Right atrium auricular region (tissue), 2 donors: ENCODE results near the gene MAPT. TPM values are rescaled to one million over a fixed set of nuclear protein-coding genes. Genes with fewer than 3 reads are reported as not detected.

Experiments used
- DNase-seq: peaks from one replicate; pipeline ENCODE4 v3.0.0-alpha.2; 2019; ENCODE audit warnings: low spot score
- H3K27ac ChIP-seq, 2 donors: fragments of 200-600 bp; sonication (generic); 1 replicate in 1 of 2; 2 replicates in 1 of 2; pipeline ENCODE4 v1.5.1; 2016 to 2019
- H3K27me3 ChIP-seq, 2 donors: fragments of 200-600 bp; sonication (generic); one replicate each; pipeline versions ENCODE4 v1.5.1 to v1.6.0; 2017 to 2019
- H3K36me3 ChIP-seq: fragments of 200-600 bp; sonication (generic); one replicate; pipeline ENCODE4 v1.5.1; 2016
- H3K4me1 ChIP-seq, 2 donors: fragments of 200-600 bp; sonication (generic); one replicate each; pipeline versions ENCODE4 v1.5.1 to v1.6.0; 2017 to 2019
- H3K4me3 ChIP-seq, 2 donors: fragments of 200-600 bp; sonication (generic); 1 replicate in 1 of 2; 2 replicates in 1 of 2; pipeline ENCODE4 v1.5.1; 2017 to 2019; ENCODE audit warnings: mild to moderate bottlenecking in 1 of 2, moderate library complexity in 1 of 2
- H3K9me3 ChIP-seq, 2 donors: fragments of 200-600 bp; sonication (generic); one replicate each; pipeline ENCODE4 v1.5.1; 2019
- total RNA-seq, 2 donors: library from RNA; depleted of rRNA; stranded (reverse); fragments of >200 nt; gene quantifications; one replicate each; pipeline ENCODE4 v1.1.0, GENCODE V29; 2016
- TF ChIP-seq, protein P1 (sequence below), 2 donors: fragments of 200-600 bp; sonication (generic); IDR thresholded peaks; one replicate each; pipeline ENCODE4 v1.5.1; 2019; ENCODE audit warnings: antibody characterized with exemption in 2 of 2

The MAPT gene
- total RNA-seq, 2 donors from 2014 or later, result 7.8 to 23.0 TPM

DNA sequence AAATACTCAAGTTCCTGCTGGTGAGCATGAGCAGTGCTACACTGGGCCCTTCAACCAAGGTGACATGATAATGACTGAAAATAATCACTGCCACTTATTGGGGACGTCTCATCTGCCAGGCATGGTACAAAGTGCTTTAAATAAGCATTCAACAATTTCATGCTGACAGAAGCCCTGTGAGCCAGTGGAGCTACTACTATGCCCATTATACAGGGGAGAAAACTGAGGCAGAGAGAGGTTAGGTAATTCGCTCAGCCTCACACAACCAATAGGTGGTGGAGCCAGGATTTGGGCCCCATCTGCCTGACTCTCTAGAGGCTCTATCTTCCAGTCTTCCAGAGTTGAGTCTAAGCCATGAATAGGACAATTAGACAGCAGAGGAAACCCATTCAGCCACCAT lies 74.4 kb downstream of the MAPT start:
- H3K27me3 ChIP-seq, result no peaks in the 10 kb centered on the region
- DNase-seq, result no peak
- TF ChIP-seq, protein P1, sequence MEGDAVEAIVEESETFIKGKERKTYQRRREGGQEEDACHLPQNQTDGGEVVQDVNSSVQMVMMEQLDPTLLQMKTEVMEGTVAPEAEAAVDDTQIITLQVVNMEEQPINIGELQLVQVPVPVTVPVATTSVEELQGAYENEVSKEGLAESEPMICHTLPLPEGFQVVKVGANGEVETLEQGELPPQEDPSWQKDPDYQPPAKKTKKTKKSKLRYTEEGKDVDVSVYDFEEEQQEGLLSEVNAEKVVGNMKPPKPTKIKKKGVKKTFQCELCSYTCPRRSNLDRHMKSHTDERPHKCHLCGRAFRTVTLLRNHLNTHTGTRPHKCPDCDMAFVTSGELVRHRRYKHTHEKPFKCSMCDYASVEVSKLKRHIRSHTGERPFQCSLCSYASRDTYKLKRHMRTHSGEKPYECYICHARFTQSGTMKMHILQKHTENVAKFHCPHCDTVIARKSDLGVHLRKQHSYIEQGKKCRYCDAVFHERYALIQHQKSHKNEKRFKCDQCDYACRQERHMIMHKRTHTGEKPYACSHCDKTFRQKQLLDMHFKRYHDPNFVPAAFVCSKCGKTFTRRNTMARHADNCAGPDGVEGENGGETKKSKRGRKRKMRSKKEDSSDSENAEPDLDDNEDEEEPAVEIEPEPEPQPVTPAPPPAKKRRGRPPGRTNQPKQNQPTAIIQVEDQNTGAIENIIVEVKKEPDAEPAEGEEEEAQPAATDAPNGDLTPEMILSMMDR (IDR thresholded peaks at IDR 0.05), result no peak
- H3K4me1 ChIP-seq, result peaks cover 0 to 6% of the 10 kb centered on the region in 2 donors
- no peak overlapping the region for H3K4me3 ChIP-seq
- no peak overlapping the region for H3K27ac ChIP-seq
- H3K9me3 ChIP-seq, result no peaks in the 10 kb centered on the region
- H3K36me3 ChIP-seq, result no peaks in the 10 kb centered on the region

DNA sequence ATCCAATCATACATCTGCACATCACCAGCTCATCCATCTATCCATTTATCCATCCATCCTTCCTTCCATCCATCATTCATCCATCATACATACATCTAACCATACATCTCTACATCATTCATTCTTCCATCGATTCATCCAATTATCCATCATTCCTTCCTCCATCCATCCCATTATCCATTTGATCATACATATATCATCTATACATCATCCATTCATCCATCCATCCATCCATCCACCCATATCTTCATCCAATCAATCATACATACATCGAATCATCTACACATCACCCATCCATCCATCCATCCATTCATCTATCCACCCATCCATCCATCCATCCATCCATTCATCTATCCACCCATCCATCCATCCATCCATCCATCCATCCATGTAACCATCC lies 75.4 kb downstream of the MAPT start:
- H3K27ac ChIP-seq, result no peak overlapping the region
- H3K4me3 ChIP-seq, result no peak overlapping the region
- H3K9me3 ChIP-seq, result no peaks in the 10 kb centered on the region
- H3K27me3 ChIP-seq, result no peaks in the 10 kb centered on the region
- DNase-seq, result no peak
- peaks cover 0 to 8% of the 10 kb centered on the region in 2 donors for H3K4me1 ChIP-seq
- H3K36me3 ChIP-seq, result no peaks in the 10 kb centered on the region
- TF ChIP-seq, protein P1 (IDR thresholded peaks at IDR 0.05), result no peak

DNA sequence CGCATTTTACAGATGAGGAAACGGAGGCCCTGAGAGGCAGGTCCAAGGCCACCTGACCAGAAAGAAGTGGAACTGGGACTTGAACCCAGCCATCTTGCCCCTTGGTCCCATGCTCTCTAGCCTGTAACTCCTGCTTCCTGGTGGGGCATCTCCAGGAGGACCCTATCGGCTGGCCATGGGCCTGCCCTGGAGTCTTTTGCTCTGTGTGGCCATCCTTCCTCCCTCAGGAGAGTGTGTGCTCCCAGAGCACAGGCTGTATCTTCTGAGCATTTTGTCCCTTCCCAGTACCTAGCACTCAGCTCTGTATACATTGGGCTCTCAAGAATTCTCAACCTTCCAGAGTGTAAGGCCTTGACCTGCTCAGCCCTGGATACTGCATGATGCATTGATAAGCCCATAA lies 76.3 kb downstream of the MAPT start:
- Histone ChIP-seq H3K4me3 (no peak overlapping the region), H3K27me3 (no peaks in the 10 kb centered on the region), H3K36me3 (no peaks in the 10 kb centered on the region), H3K4me1 (peaks cover 0 to 8% of the 10 kb centered on the region in 2 donors), H3K27ac (no peak overlapping the region), H3K9me3 (no peaks in the 10 kb centered on the region)
- no peak for DNase-seq
- TF ChIP-seq, protein P1 (IDR thresholded peaks at IDR 0.05), result no peak

DNA sequence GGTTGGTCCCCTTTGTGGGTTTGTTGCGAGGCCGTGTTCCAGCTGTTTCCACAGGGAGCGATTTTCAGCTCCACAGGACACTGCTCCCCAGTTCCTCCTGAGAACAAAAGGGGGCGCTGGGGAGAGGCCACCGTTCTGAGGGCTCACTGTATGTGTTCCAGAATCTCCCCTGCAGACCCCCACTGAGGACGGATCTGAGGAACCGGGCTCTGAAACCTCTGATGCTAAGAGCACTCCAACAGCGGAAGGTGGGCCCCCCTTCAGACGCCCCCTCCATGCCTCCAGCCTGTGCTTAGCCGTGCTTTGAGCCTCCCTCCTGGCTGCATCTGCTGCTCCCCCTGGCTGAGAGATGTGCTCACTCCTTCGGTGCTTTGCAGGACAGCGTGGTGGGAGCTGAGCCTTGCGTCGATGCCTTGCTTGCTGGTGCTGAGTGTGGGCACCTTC lies 77.4 kb downstream of the MAPT start:
- no peak for DNase-seq
- Histone ChIP-seq H3K4me1 (peaks cover 0 to 8% of the 10 kb centered on the region in 2 donors), H3K9me3 (no peaks in the 10 kb centered on the region), H3K4me3 (no peak overlapping the region), H3K27me3 (no peaks in the 10 kb centered on the region), H3K27ac (no peak overlapping the region), H3K36me3 (no peaks in the 10 kb centered on the region)
- TF ChIP-seq, protein P1 (IDR thresholded peaks at IDR 0.05), result no peak

DNA sequence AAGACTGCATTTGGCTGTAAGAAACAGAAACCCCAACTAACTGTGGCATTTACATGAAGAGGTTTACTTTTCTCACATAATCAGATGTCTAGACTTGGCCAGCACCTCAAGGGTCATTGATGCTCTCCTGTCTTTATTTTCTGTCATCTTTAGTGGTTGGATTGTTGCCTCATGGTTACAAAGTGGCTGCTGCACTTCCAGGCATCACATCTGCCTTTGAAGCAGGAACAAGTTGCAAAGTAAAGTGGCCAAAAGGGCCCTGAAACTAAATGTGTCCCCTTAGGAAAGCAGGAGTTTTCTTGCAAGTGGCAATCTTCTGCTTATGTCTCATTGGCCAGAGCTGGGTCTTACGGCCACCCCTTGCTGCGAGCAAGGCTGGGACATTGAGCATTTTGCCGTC lies 78.2 kb downstream of the MAPT start:
- Histone ChIP-seq H3K27me3 (no peaks in the 10 kb centered on the region), H3K9me3 (no peaks in the 10 kb centered on the region), H3K4me3 (no peak overlapping the region), H3K27ac (no peak overlapping the region), H3K36me3 (no peaks in the 10 kb centered on the region), H3K4me1 (peaks cover 0 to 8% of the 10 kb centered on the region in 2 donors)
- TF ChIP-seq, protein P1 (IDR thresholded peaks at IDR 0.05), result no peak
- DNase-seq, result no peak

DNA sequence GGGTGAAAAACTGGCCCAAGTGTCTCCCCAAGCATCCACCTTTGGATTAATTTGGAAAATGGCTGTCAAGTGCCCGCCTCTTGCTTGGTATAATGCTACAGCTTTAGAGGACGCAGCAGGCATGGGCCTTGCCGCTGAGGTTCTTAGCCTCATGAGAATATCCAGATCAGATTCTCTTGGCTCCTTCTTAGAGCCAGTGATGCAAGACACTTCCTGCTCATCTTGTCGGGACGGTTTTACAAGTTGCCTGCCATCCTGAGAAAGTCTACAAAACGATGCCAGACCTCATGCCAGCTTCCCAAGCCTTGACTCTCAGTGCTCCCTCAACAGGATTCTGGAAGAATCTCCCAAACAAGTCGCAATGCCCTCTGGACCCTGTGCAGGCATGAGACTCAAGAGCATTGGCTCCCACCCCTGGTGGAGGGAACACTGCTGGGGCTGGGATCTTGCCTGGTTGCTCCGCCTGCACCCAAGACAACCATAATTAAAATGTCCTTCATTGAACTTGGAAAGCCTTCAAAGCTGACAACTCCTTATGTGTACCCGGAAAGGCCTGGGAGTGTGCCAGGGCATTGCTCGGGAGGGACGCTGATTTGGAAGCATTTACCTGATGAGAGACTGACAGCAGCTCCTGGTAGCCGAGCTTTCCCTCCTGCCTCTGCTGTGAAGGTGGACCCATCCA lies 78.9 kb downstream of the MAPT start:
- peaks cover 0 to 8% of the 10 kb centered on the region in 2 donors for H3K4me1 ChIP-seq
- H3K9me3 ChIP-seq, result no peaks in the 10 kb centered on the region
- no peak overlapping the region for H3K4me3 ChIP-seq
- TF ChIP-seq, protein P1 (IDR thresholded peaks at IDR 0.05), result no peak
- no peaks in the 10 kb centered on the region for H3K27me3 ChIP-seq
- no peaks in the 10 kb centered on the region for H3K36me3 ChIP-seq
- DNase-seq, result no peak
- H3K27ac ChIP-seq, result no peak overlapping the region
